GM12801 (cell line): ENCODE data around the gene OR51E2.

Experiments used
- TF ChIP-seq, protein P1 (sequence below): IDR thresholded peaks from one replicate; pipeline ENCODE4 v1.5.1; 2011; ENCODE audit warnings: control low read depth; ENCODE audit not compliant: insufficient read length; ENCODE audit errors: extremely low read depth

Gene OR51E2, protein sequence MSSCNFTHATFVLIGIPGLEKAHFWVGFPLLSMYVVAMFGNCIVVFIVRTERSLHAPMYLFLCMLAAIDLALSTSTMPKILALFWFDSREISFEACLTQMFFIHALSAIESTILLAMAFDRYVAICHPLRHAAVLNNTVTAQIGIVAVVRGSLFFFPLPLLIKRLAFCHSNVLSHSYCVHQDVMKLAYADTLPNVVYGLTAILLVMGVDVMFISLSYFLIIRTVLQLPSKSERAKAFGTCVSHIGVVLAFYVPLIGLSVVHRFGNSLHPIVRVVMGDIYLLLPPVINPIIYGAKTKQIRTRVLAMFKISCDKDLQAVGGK

GRCh38 chr11:4697585-4697984 is at the start of gene OR51E2:
Gene OR51E2, minus strand, starts transcription at chr11:4697853. Its CDS starts 15,142 bp downstream, at chr11:4682711.
- TF ChIP-seq, protein P1, sequence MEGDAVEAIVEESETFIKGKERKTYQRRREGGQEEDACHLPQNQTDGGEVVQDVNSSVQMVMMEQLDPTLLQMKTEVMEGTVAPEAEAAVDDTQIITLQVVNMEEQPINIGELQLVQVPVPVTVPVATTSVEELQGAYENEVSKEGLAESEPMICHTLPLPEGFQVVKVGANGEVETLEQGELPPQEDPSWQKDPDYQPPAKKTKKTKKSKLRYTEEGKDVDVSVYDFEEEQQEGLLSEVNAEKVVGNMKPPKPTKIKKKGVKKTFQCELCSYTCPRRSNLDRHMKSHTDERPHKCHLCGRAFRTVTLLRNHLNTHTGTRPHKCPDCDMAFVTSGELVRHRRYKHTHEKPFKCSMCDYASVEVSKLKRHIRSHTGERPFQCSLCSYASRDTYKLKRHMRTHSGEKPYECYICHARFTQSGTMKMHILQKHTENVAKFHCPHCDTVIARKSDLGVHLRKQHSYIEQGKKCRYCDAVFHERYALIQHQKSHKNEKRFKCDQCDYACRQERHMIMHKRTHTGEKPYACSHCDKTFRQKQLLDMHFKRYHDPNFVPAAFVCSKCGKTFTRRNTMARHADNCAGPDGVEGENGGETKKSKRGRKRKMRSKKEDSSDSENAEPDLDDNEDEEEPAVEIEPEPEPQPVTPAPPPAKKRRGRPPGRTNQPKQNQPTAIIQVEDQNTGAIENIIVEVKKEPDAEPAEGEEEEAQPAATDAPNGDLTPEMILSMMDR, result no peak

DNA sequence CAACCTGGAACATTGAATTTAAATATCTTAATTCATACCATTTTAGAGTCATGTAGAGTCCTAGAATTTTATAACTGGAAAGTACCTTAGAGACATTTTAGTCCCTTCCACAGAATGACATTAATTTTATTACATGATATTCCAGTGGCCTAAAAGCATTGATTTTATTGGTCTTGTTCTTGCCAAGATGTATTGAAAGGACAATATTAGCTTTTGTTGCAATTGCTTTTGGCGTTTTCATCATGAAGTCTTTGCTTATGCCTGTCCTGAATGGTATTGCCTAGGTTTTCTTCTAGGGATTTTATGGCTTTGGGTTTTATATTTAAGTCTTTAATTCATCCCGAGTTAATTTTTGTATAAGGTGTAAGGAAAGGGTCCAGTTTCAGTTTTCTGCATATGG is 43.1 kb upstream of the OR51E2 start:
- TF ChIP-seq, protein P1, result no peak

- TF ChIP-seq, protein P1, result no peak
Measured at GRCh38 chr11:4727171-4727570, 29.5 kb upstream of the OR51E2 start.

DNA sequence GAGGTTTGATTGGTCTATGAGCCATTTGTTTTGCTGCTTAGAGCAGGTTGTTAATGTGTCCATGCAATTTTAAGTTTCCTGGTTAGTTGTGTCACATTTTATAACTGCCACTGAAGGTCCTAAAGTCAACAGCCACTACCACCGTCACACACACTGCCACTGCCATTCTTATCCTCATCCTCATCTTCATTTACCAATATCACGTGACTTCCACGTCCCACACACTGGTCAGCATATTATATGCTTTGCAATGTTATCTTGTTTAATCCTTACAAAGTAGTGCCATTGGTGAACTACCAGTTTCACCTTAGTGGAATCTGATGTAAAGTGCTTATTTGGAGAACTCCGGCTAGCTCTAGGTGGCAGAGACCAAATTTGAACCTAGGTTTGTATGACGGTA is 16.6 kb upstream of the OR51E2 start:
- TF ChIP-seq, protein P1, result no peak

GRCh38 chr11:4713241-4713640 is 15.6 kb upstream of the OR51E2 start:
- TF ChIP-seq, protein P1, result no peak

DNA sequence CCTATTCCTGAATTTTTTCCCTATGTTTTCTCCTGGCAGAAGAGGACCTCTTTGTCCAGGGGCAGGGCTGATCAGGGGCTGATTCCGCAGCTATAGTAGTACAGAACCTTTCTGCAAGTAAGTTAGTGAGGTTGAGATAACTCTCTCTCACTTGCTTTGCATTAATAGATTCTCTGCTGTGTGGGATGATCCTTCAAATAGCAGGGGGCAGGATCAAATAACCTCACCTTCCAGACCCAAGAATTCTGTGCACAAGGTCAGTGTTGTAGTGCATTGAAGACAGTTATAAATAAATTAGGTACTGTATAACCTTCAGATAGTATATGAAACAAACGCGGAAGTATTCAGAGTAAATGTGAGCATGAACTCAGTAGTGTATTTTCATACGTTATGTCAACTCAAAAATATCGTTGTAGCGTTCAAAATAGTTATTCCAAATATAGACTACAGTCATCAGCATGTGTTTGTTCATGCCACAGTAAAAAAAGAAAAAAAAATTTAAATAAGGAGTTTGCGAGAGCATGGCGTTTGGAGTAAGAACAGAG is 7.2 kb upstream of the OR51E2 start:
- TF ChIP-seq, protein P1, result no peak

- TF ChIP-seq, protein P1, result no peak
Measured at GRCh38 chr11:4704054-4704789, 6.6 kb upstream of the OR51E2 start, which contains the start of gene MMP26. Gene MMP26, plus strand, starts transcription at chr11:4704784.
